SK-N-SH treated with all-trans-retinoic acid at 6 μM for 48 hours (cell line): ENCODE data around the gene NHEJ1.

Source experiments
- ATAC-seq: fragments of 200-7000 bp; cut with Tn5 transposase; 3 replicates; pipeline ENCODE4 v1.9.1; 2020; ENCODE audit warnings: mild to moderate bottlenecking, moderate library complexity
- CREB5 ChIP-seq: fragments of 250-450 bp; sonication (Bioruptor Pico); IDR thresholded peaks from 2 replicates; pipeline ENCODE4 v1.5.1; 2020; ENCODE audit warnings: low read depth, mild to moderate bottlenecking, moderate library complexity
- CSRNP3 ChIP-seq: fragments of 250-450 bp; sonication (Bioruptor Pico); IDR thresholded peaks from 2 replicates; pipeline ENCODE4 v1.5.1; 2021; ENCODE audit warnings: mild to moderate bottlenecking, moderate library complexity
- ESRRG ChIP-seq: fragments of 250-450 bp; sonication (Bioruptor Pico); IDR thresholded peaks from 2 replicates; pipeline ENCODE4 v1.6.1; 2021; ENCODE audit warnings: mild to moderate bottlenecking
- ISL1 ChIP-seq: fragments of 250-450 bp; sonication (Bioruptor Pico); IDR thresholded peaks from 2 replicates; pipeline ENCODE4 v2.1.2; 2022; ENCODE audit warnings: mild to moderate bottlenecking, moderate library complexity
- PATZ1 ChIP-seq: fragments of 250-450 bp; sonication (Bioruptor Pico); IDR thresholded peaks from 2 replicates; pipeline ENCODE4 v1.8.0; 2020; ENCODE audit warnings: mild to moderate bottlenecking, moderate library complexity, borderline replicate concordance
- POU6F1 ChIP-seq: fragments of 250-450 bp; sonication (Bioruptor Pico); IDR thresholded peaks from 2 replicates; pipeline ENCODE4 v1.8.0; 2021; ENCODE audit warnings: low read depth, mild to moderate bottlenecking, moderate library complexity, borderline replicate concordance
- PPARA ChIP-seq: fragments of 250-450 bp; sonication (Bioruptor Pico); IDR thresholded peaks from 2 replicates; pipeline ENCODE4 v1.5.0; 2020; ENCODE audit warnings: mild to moderate bottlenecking, borderline replicate concordance
- SNAI2 ChIP-seq: fragments of 250-450 bp; sonication (Bioruptor Pico); IDR thresholded peaks from 2 replicates; pipeline ENCODE4 v1.5.0; 2020; ENCODE audit warnings: mild to moderate bottlenecking, moderate library complexity
- TCF4 ChIP-seq: fragments of 250-450 bp; sonication (Bioruptor Pico); IDR thresholded peaks from 2 replicates; pipeline ENCODE4 v1.8.0; 2021; ENCODE audit warnings: mild to moderate bottlenecking, moderate library complexity, borderline replicate concordance
- TOX ChIP-seq: fragments of 250-450 bp; sonication (Bioruptor Pico); IDR thresholded peaks from 2 replicates; pipeline ENCODE4 v1.8.0; 2021; ENCODE audit warnings: mild to moderate bottlenecking, moderate library complexity, borderline replicate concordance
- TSHZ2 ChIP-seq: fragments of 250-450 bp; sonication (Bioruptor Pico); IDR thresholded peaks from 2 replicates; pipeline ENCODE4 v1.5.0; 2020; ENCODE audit warnings: mild to moderate bottlenecking, moderate library complexity
- ZC3H10 ChIP-seq: fragments of 250-450 bp; sonication (Bioruptor Pico); IDR thresholded peaks from 2 replicates; pipeline ENCODE4 v1.5.1; 2021; ENCODE audit warnings: mild to moderate bottlenecking, moderate library complexity
- ZFP3 ChIP-seq: fragments of 250-450 bp; sonication (Bioruptor Pico); IDR thresholded peaks from 2 replicates; pipeline ENCODE4 v1.5.0; 2020; ENCODE audit warnings: mild to moderate bottlenecking, moderate library complexity
- ZFP30 ChIP-seq: fragments of 450-650 bp; formaldehyde crosslinking; IDR thresholded peaks from 2 replicates; pipeline ENCODE4 v1.5.0; 2022; ENCODE audit warnings: mild to moderate bottlenecking, moderate library complexity
- ZNF565 ChIP-seq: fragments of 450-650 bp; formaldehyde crosslinking; conservative IDR thresholded peaks from 2 replicates; pipeline ENCODE4 v1.5.0; 2020; ENCODE audit warnings: low read depth, mild to moderate bottlenecking, moderate library complexity
- ZNF70 ChIP-seq: fragments of 450-650 bp; formaldehyde crosslinking; IDR thresholded peaks from 2 replicates; pipeline ENCODE4 v1.5.0; 2020; ENCODE audit warnings: mild to moderate bottlenecking, moderate library complexity
- ZNF8 ChIP-seq: fragments of 450-650 bp; formaldehyde crosslinking; IDR thresholded peaks from 2 replicates; pipeline ENCODE4 v1.5.0; 2020; ENCODE audit warnings: mild to moderate bottlenecking, moderate library complexity

The NHEJ1 gene

GRCh38 chr2:219056176-219056895 is 104.3 kb downstream of the NHEJ1 start:
- ATAC-seq, result no peak
- TF ChIP-seq PPARA (no peak), TSHZ2 (CRISPR knock-in tag) (no peak), SNAI2 (CRISPR knock-in tag) (no peak), ESRRG (no peak), ZNF8 (CRISPR knock-in tag) (no peak), POU6F1 (no peak), ZNF565 (CRISPR knock-in tag) (no peak), PATZ1 (CRISPR knock-in tag) (no peak), ZFP30 (CRISPR knock-in tag) (no peak), TCF4 (no peak), CREB5 (no peak)
- TF ChIP-seq, all 23 proteins: peak for 0

GRCh38 chr2:219054956-219055903 is 105.4 kb downstream of the NHEJ1 start:
- TF ChIP-seq CSRNP3 (CRISPR knock-in tag) (no peak), ZNF8 (CRISPR knock-in tag) (no peak), ISL1 (CRISPR knock-in tag) (no peak), ESRRG (no peak), ZFP3 (no peak)
- no peak for ATAC-seq

- ATAC-seq, result no peak
- TF ChIP-seq ZNF565 (CRISPR knock-in tag) (no peak), ISL1 (CRISPR knock-in tag) (no peak), POU6F1 (no peak), TOX (CRISPR knock-in tag) (no peak), PPARA (no peak), TSHZ2 (CRISPR knock-in tag) (no peak), ZNF8 (CRISPR knock-in tag) (no peak), ZC3H10 (no peak), ZNF70 (CRISPR knock-in tag) (no peak)
Observed at GRCh38 chr2:219049282-219049681, 111.3 kb downstream of the NHEJ1 start.
